ENCODE measurements around the gene CNP.

CNP gene

GRCh38 chr17:41975099-41976083 lies 8.8 kb downstream of the CNP start:
- no peak for DNase-seq (ENCODE audit: low read depth)
- no peaks in the 10 kb centered on the region for H3K9me3 ChIP-seq (ENCODE audit: control insufficient read depth, low read length)
- H3K36me3 ChIP-seq (ENCODE audit: control insufficient read depth, insufficient read depth, low read length, severe bottlenecking): peaks cover 83% of the 10 kb centered on the region
- H3K4me1 ChIP-seq (ENCODE audit: control insufficient read depth, insufficient read depth, low read length): peaks cover 33% of the 10 kb centered on the region
- H3K27me3 ChIP-seq (replicated peaks; ENCODE audit: control insufficient read depth, insufficient read depth, low read length): no peaks in the 10 kb centered on the region
- peak overlapping the region; percentile 31 for H3K9ac ChIP-seq (ENCODE audit: low read length)
- no peak overlapping the region for H3K4me3 ChIP-seq (ENCODE audit: low read length)

DNA sequence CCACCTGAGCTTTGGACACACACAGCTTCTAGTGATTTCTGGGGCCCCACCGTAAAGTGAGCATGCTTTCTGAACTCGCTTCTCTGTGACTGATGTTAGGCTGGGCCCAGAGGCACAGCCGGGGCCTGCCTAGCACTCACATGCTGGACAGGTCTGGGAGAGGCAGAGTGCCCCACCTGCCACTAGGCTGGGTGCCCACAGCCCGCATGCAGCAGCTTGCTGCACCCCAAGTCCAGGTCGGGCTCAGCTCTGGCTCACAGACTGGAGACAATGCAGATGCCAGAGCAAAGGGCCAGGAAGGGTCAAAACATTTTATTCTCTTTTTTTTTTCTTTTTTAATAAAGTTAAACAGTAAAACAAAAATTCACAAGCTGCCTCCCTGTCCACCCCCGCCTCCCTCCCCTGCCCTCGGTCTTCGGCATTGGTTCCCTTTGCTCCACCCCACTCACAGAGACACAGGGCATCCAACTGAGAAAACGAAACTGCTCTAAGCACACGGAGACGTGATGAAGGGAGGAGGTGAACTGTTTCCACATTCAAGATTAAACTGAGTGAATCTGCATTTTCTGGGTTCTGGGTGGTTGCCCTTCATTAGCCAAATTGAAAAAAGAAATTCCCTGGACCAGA lies 9.7 kb downstream of the CNP start:
- H3K9ac ChIP-seq (ENCODE audit: low read length): peak overlapping the region; percentile 76
- H3K4me3 ChIP-seq (ENCODE audit: low read length): peak overlapping the region; percentile 57
- peaks cover 33% of the 10 kb centered on the region for H3K4me1 ChIP-seq (ENCODE audit: control insufficient read depth, insufficient read depth, low read length)
- peaks cover 85% of the 10 kb centered on the region for H3K36me3 ChIP-seq (ENCODE audit: control insufficient read depth, insufficient read depth, low read length, severe bottlenecking)
- DNase-seq (ENCODE audit: low read depth): no peak
- no peaks in the 10 kb centered on the region for H3K27me3 ChIP-seq (replicated peaks; ENCODE audit: control insufficient read depth, insufficient read depth, low read length)
- no peaks in the 10 kb centered on the region for H3K9me3 ChIP-seq (ENCODE audit: control insufficient read depth, low read length)

DNA sequence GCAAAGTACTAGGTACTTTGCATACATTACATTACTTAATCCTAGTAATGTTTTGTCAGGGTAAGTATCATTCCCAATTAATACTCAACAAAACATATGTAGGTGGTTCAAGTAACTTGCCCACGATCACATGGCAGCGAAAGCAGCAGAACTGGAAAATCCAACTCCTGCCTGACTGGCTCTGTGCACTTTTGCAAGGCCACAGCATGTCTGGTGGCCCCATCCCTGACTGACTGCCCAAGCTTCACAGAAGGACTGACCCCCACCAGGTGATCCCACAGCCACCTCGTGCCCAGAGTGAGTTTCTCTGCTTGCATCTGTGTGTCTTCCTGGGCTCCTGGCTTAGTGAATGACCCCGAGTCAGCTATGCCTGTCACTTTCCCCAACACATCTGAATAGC lies 11.4 kb downstream of the CNP start:
- no peak overlapping the region for H3K4me3 ChIP-seq (ENCODE audit: low read length)
- H3K27me3 ChIP-seq (replicated peaks; ENCODE audit: control insufficient read depth, insufficient read depth, low read length): no peaks in the 10 kb centered on the region
- H3K36me3 ChIP-seq (ENCODE audit: control insufficient read depth, insufficient read depth, low read length, severe bottlenecking): peaks cover 86% of the 10 kb centered on the region
- H3K9me3 ChIP-seq (ENCODE audit: control insufficient read depth, low read length): no peaks in the 10 kb centered on the region
- H3K9ac ChIP-seq (ENCODE audit: low read length): no peak overlapping the region
- H3K4me1 ChIP-seq (ENCODE audit: control insufficient read depth, insufficient read depth, low read length): peaks cover 33% of the 10 kb centered on the region
- DNase-seq (ENCODE audit: low read depth): no peak

DNA sequence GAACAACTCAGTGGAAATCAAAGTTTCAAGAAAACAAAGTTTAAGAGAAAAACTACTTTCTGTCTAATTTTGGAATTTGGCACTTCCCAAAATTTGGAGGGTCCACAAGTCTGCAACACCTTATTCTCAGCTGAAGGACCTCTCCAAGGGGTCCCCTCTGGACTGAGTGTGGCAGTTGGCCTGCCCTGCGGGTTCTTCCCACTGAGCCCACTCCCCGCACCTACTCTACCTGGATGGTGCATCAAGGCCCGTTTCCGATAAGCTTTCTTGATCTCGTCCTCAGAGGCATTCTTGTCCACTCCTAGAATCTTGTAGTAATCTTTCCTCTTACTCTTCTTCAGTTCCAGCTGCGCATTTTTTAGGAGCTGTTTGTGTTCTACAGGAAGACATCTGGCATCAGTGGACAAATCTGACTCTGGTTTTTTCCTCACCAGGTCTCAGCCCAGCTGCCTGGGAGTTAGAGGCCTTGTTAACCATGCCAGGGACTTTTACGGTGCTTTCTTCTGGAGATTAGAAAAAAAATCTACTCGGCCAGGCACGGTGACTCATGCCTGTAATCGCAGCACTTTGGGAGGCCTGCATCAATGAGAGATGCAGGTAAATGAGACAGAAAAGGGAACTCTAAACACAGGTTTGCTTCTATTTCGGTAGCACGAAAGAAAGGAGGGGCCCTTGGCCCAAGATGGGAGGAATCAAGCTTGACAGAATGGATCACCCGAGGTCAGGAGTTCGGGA lies 15.6 kb downstream of the CNP start:
- peaks cover 83% of the 10 kb centered on the region for H3K36me3 ChIP-seq (ENCODE audit: control insufficient read depth, insufficient read depth, low read length, severe bottlenecking)
- no peak overlapping the region for H3K4me3 ChIP-seq (ENCODE audit: low read length)
- DNase-seq (ENCODE audit: low read depth): no peak
- no peak overlapping the region for H3K9ac ChIP-seq (ENCODE audit: low read length)
- H3K9me3 ChIP-seq (ENCODE audit: control insufficient read depth, low read length): no peaks in the 10 kb centered on the region
- peaks cover 8% of the 10 kb centered on the region for H3K4me1 ChIP-seq (ENCODE audit: control insufficient read depth, insufficient read depth, low read length)
- H3K27me3 ChIP-seq (replicated peaks; ENCODE audit: control insufficient read depth, insufficient read depth, low read length): no peaks in the 10 kb centered on the region

GRCh38 chr17:41984454-41984853 lies 17.9 kb downstream of the CNP start:
- Histone ChIP-seq H3K4me3 (ENCODE audit: low read length) (no peak overlapping the region), H3K4me1 (ENCODE audit: control insufficient read depth, insufficient read depth, low read length) (peaks cover 13% of the 10 kb centered on the region), H3K9ac (ENCODE audit: low read length) (no peak overlapping the region), H3K9me3 (ENCODE audit: control insufficient read depth, low read length) (no peaks in the 10 kb centered on the region), H3K27me3 (replicated peaks; ENCODE audit: control insufficient read depth, insufficient read depth, low read length) (no peaks in the 10 kb centered on the region), H3K36me3 (ENCODE audit: control insufficient read depth, insufficient read depth, low read length, severe bottlenecking) (peaks cover 89% of the 10 kb centered on the region)
- DNase-seq (ENCODE audit: low read depth): no peak

GRCh38 chr17:41985919-41986318 lies 19.3 kb downstream of the CNP start:
- Histone ChIP-seq H3K4me3 (ENCODE audit: low read length) (no peak overlapping the region), H3K9me3 (ENCODE audit: control insufficient read depth, low read length) (no peaks in the 10 kb centered on the region), H3K36me3 (ENCODE audit: control insufficient read depth, insufficient read depth, low read length, severe bottlenecking) (peaks cover 93% of the 10 kb centered on the region), H3K27me3 (replicated peaks; ENCODE audit: control insufficient read depth, insufficient read depth, low read length) (no peaks in the 10 kb centered on the region), H3K9ac (ENCODE audit: low read length) (no peak overlapping the region), H3K4me1 (ENCODE audit: control insufficient read depth, insufficient read depth, low read length) (peaks cover 23% of the 10 kb centered on the region)
- DNase-seq (ENCODE audit: low read depth): no peak

DNA sequence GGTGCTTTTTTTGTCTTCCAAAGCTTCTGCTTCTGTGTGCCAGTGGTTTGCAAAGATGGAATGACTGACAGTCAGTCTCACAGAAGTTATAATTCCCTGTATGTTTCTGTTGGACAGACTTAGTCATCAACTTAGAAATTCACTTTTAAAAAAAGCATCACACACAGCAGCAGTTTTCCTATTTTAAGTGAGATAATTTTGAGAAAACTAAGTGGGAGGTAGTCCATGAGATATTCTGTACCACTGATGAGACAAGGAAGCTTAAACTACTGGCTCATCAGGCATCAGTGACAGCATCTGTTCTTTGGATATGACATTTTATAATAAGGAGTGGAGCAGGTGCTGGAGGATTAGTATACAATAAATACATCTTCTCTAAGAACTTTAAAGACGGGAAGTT lies 20.0 kb downstream of the CNP start:
- no peaks in the 10 kb centered on the region for H3K27me3 ChIP-seq (replicated peaks; ENCODE audit: control insufficient read depth, insufficient read depth, low read length)
- peaks cover 25% of the 10 kb centered on the region for H3K4me1 ChIP-seq (ENCODE audit: control insufficient read depth, insufficient read depth, low read length)
- H3K4me3 ChIP-seq (ENCODE audit: low read length): no peak overlapping the region
- peaks cover 93% of the 10 kb centered on the region for H3K36me3 ChIP-seq (ENCODE audit: control insufficient read depth, insufficient read depth, low read length, severe bottlenecking)
- no peaks in the 10 kb centered on the region for H3K9me3 ChIP-seq (ENCODE audit: control insufficient read depth, low read length)
- no peak for DNase-seq (ENCODE audit: low read depth)
- H3K9ac ChIP-seq (ENCODE audit: low read length): no peak overlapping the region

DNA sequence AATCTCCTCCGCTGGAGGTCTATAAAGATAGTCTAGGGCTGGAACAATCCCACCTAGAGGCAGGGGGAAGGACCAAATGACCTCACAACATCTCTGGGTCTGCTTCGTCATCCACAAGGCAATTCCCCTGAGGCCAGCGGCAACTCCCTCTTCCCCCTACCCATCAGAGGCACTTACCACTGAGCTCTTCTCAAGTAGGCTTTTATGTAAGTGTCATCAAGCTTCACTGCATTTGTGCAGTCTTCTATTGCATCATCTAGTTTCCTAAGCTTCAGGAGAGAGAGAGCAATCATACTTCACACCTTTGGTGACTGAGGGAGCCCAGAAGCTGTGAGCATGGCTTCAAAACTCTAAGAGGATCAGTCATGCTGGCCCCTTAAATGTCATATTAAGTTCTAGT lies 21.0 kb downstream of the CNP start:
- H3K4me3 ChIP-seq (ENCODE audit: low read length): no peak overlapping the region
- peaks cover 28% of the 10 kb centered on the region for H3K4me1 ChIP-seq (ENCODE audit: control insufficient read depth, insufficient read depth, low read length)
- H3K36me3 ChIP-seq (ENCODE audit: control insufficient read depth, insufficient read depth, low read length, severe bottlenecking): peaks cover 93% of the 10 kb centered on the region
- DNase-seq (ENCODE audit: low read depth): no peak
- no peaks in the 10 kb centered on the region for H3K9me3 ChIP-seq (ENCODE audit: control insufficient read depth, low read length)
- no peak overlapping the region for H3K9ac ChIP-seq (ENCODE audit: low read length)
- H3K27me3 ChIP-seq (replicated peaks; ENCODE audit: control insufficient read depth, insufficient read depth, low read length): no peaks in the 10 kb centered on the region

GRCh38 chr17:41988418-41988817 lies 21.8 kb downstream of the CNP start:
- H3K27me3 ChIP-seq (replicated peaks; ENCODE audit: control insufficient read depth, insufficient read depth, low read length): no peaks in the 10 kb centered on the region
- H3K4me3 ChIP-seq (ENCODE audit: low read length): no peak overlapping the region
- H3K9me3 ChIP-seq (ENCODE audit: control insufficient read depth, low read length): no peaks in the 10 kb centered on the region
- DNase-seq (ENCODE audit: low read depth): no peak
- H3K9ac ChIP-seq (ENCODE audit: low read length): no peak overlapping the region
- peaks cover 91% of the 10 kb centered on the region for H3K36me3 ChIP-seq (ENCODE audit: control insufficient read depth, insufficient read depth, low read length, severe bottlenecking)
- peaks cover 32% of the 10 kb centered on the region for H3K4me1 ChIP-seq (ENCODE audit: control insufficient read depth, insufficient read depth, low read length)

GRCh38 chr17:41989702-41990419 lies 23.3 kb downstream of the CNP start:
- H3K4me3 ChIP-seq (ENCODE audit: low read length): no peak overlapping the region
- DNase-seq (ENCODE audit: low read depth): no peak
- H3K36me3 ChIP-seq (ENCODE audit: control insufficient read depth, insufficient read depth, low read length, severe bottlenecking): peaks cover 91% of the 10 kb centered on the region
- H3K27me3 ChIP-seq (replicated peaks; ENCODE audit: control insufficient read depth, insufficient read depth, low read length): no peaks in the 10 kb centered on the region
- H3K9ac ChIP-seq (ENCODE audit: low read length): peak overlapping the region; percentile 39
- no peaks in the 10 kb centered on the region for H3K9me3 ChIP-seq (ENCODE audit: control insufficient read depth, low read length)
- peaks cover 32% of the 10 kb centered on the region for H3K4me1 ChIP-seq (ENCODE audit: control insufficient read depth, insufficient read depth, low read length)
